NOMO-1 treated with dmso at 0.1 percent for 144 hours (cell line): ENCODE data around the gene ZC2HC1B.
"Not testable (repeated sequence)": the region's sequence is repeated elsewhere in the genome, so short reads cannot be mapped to it uniquely, and the experiment has no call there.

Experiments used
- DNase-seq: peaks from one replicate; lab custom pipeline; 2025; ENCODE audit not compliant: unreplicated experiment; lab: John Stamatoyannopoulos, UW

The ZC2HC1B gene, protein sequence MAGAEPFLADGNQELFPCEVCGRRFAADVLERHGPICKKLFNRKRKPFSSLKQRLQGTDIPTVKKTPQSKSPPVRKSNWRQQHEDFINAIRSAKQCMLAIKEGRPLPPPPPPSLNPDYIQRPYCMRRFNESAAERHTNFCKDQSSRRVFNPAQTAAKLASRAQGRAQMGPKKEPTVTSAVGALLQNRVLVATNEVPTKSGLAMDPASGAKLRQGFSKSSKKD

DNA sequence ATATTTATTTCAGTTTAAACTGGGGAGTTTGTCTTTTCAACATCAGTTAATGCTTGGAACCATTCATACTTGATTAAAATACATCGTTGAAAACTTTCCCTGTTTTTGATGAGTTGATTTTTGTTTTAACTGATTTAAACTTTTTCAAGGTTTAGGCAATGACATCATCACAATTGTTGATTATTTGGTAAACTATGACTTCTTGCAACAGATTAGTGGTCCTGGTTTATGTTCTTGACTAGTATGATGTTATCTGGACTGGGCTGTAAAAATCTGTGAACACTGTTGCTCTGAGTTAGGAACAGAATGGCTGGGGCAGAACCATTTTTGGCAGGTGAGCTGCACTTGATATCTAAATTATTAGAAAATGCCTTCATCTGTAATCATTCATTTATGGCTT lies at the start of gene ZC2HC1B:
ZC2HC1B (plus strand) TSS at position 241 of the 400 bp plus-strand sequence; CDS start at position 307, 66 bp downstream.
- no peak for DNase-seq

DNA sequence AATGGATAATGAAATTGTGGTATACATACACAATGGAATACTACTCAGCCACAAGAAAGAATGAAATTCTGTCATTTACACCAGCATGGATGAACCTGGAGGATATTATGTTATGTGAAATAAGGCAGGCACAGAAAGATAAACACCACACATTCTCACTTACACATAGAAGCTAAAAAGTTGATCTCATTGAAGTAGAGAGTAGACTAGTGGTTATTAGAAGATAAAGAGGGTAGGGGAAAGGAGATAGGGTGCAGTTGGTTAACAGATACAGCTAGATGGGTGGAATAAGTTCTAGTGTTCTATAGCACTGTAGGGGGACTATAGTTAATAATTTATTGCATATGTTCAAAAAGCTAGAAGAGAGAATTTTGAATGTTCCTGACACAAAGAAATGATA lies 46.7 kb upstream of the ZC2HC1B start:
- DNase-seq = no peak

DNA sequence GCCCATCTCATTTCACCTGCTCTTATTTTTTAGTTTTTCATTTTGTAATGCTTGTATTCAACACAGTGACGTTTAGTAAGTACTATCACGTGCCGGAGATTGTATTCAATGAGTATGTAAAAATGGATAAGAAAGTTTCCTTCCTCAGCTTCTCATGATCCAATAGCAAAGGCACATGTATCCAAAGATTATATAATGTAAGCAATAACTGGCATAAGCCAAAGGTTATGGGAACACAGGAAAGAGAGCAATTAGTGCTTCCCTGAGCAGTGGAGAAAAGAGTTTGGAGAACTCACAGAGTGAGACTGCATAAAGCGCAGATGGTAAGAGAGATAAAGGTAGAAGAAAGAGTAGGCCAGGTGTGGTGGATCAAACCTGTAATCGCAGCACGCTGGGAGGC lies 42.9 kb upstream of the ZC2HC1B start:
- no peak for DNase-seq

DNA sequence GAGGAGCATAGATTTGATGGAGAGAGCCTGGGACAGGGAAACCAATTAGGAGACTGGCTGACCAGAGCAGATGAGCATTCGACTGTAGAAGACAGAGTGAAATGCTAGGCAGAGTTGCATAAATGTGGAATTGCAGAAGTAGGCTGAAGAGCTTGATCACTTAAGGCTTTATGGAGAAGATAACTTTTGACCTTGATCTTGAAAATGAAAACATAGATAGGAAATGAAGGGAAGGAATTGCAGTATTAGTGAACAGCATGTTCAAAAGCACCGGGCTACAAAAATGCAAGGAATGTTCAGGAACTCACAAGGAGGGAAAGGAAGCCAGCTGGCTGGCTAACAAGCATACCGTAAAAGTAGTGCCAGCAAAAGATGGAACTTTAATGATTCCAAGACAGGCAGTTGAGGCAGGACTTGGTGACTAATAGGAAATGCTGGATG lies 41.7 kb upstream of the ZC2HC1B start:
- DNase-seq = no peak

DNA sequence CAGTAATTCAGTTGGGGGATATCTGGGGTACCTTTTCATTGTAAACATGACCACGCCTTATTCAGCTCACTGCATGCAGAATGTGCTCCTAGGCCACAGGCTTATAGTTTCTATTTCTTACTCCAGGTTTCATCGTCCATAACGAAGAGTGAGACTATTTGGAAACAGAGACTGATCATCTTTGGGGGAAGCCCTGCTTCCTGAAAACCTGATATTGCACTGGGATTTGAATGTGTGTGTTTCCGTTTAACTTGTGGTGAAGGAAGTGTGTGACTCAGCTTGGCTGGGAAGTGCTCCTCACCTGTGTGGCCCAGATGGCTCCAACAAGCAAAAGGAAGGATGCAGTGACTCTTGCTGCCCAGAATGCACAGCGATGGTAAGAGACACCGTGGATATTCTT lies 40.7 kb upstream of the ZC2HC1B start:
- no peak for DNase-seq

DNA sequence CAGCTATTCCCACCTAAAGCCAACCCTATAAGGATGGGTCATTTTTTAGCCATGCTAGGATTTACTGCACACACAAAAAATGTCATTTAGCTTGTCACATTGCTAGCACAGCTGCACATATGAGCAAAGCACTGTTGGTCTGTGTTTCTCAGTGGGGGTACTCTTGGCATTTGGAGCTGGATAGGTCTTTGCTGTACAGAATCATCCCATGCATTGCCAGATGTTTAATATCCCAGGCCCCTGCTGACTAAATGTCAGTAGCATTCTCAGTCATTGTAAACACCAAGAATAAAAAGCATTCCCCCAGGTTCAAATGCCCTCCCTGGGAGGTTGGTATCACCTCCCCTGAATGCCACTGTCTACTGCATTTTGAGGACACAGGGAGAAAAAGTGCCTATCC lies 35.7 kb upstream of the ZC2HC1B start:
- no peak for DNase-seq

DNA sequence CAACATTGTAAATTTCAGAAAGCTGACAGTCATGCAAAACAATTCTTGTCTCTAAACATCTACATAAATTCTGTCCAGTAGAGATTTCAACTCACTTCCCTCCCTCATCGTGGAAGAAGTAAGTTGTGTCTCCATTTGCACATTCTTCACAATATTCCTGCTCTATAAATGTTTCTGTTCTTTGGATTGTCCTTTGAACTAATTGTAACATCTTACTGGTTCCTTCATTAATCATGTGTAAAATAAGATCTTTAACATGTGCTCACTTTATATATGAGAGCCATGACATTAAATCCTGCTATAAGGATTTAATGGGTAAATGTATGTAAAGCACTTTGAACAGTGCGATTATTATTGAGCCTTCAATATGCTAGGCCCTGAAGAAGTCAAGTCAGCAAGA lies 28.1 kb upstream of the ZC2HC1B start:
- DNase-seq = no peak

DNA sequence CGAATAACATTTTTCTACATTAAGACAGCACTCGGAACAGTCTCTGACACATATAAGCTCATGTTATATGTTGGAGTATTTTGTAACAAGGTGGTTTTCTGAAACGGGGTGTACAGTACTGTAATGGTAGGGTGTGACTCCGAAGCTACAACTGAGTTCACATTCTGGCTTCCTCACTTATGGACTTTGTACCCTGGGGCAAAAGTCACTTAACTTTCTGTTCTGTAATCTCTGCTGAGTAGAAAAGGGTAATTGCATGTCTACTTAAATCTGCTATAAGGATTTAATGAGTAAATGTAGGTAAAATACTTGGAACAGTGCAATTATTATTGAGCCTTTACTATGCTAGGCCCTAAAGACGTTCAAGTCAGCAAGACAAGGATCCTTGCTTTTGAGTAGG lies 25.9 kb upstream of the ZC2HC1B start:
- DNase-seq = peak; percentile 78

DNA sequence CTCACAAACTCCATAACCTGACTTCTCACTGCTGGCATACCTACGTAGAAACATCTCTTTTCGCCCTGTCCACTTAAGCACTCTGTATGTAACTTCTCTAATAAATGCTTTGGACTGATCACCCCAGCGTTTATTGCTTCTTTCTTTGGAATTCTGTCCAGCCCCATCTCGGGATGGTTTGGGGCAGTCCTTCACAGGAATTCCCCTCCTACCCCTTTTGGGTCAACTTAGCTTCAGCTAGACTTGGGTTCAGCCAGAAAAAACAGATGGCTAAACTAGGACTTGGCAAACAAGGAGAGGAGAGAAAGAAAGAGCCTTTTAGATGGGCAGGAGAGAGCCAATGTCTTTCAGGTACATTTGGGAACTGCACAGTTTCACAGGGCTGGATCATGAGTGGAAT lies 25.1 kb upstream of the ZC2HC1B start:
- no peak for DNase-seq

DNA sequence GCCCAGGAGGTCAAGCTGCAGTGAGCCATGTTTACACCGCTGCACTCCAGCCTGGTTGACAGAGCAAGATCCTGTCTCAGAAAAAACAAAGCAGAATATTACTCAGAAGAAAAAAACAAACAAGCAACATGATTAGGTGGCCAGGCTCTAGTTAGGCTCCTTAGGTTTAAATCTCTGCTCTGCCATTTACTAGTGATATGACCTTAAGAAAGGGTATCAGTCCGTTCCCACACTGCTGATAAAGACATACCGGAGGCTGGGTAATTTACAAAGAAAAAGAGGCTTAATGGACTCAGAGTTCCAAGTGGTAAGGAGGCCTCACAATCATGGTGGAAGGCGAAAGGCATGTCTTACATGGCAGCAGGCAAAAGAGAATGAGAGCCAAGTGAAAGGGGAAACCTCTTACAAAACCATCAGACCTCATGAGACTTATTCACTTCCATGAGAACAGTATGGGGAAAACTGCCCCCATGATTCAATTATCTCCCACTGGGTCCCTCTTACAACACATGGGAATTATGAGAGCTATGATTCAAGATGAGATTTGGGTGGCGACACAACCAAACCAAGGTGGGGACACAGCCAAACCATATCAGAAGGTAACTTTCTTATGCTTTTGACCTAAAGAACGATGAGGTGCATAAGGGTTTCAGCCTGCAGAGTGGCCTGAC lies 23.5 kb upstream of the ZC2HC1B start:
- no peak for DNase-seq

DNA sequence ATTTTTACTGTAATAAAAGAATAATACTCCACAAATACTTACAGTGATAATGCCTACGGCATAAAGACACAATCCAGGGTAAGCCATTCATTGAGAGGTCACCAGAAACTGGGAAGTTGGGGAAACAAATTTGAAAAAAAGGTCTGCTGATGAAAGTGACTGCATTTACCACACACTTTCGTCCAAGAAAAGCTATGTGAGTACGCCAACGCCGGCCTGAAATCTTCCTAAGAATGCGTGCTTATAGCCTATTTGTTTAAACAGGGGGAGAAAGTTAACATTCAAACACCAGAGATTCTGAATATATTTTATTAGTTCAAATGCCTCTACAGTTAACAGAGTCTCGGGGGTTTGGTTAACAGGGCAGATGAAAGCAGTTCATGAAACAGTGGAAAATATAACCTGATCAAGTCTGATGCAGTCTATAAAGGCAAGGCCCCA lies 21.8 kb upstream of the ZC2HC1B start:
- DNase-seq = no peak

DNA sequence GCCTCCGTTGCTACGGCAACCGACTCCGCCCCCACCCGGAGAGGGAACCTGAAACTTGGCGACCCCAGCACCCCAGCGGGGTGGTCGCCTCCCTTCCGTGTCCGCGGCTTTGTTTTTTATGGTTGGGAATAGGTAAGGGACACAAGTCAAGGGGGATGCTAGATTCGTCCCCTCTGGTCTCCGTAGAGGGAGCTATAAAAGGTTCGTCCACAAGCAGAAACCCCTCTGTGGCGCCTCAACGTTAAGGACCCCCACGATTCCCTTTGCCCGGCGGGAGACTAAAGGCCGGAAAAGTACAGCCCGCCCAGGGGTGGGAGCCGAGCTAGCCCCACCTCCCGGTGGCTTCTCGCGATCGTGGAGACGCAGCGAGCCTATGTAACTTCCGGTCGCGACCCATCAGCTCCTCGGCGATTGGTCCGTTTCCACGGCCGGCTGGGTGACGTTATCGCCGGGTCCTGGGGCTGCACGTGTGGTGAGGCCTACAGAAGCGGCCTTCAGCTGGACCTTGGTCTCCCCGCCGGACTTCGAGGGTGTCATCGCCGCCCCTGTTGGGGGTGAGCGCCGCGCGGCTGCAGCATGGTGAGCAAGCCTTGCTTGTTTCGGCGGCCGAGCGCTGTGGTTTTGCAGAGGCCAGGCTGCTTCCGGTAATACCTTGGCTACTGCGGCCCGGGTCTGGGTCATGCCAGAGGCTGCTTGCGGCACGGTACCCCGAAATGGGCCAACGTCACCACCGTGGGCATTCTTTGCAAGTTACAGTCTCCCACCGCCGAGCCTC lies 21.2 kb upstream of the ZC2HC1B start, which contains the start of gene LTV1:
LTV1 (plus strand) TSS at position 437 of the 775 bp plus-strand sequence; CDS start at position 577, 140 bp downstream.
- DNase-seq = peak; percentile 94

DNA sequence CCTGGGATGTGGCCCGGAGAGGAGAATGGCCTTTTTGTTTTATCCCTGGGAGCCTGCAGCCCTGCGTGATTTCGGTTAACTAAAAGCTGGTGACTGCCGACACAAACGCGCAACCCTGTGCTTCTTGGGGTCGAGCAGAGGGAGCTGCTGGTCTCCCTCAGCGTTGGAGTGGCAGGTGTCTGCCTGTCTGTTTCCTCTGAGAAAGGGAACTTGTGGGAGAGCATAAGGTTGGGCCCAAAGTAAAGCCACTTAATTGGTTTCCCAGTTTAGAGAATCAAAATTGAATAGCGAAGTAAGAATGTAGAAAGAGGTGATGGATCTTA lies 20.6 kb upstream of the ZC2HC1B start:
- no peak for DNase-seq

DNA sequence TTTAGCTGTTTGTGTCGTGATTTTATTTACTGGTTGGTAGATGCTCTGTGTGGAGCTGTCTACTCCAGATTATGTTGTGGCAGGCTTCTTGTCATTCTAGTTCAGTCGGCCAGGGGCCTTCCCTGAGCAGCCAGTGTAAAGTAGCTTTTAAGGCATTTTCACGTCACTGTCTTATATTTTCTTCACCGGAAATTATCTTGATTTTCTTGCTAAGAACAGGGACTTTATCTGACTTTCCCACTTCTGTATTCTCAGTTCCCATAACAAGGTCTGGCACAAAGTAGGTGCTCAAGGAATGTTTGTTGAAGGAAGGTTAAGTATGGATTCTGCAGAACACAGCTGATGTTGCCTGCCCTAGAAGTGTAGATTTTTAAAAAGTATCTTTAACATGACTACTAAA lies 20.3 kb upstream of the ZC2HC1B start:
- no peak for DNase-seq

DNA sequence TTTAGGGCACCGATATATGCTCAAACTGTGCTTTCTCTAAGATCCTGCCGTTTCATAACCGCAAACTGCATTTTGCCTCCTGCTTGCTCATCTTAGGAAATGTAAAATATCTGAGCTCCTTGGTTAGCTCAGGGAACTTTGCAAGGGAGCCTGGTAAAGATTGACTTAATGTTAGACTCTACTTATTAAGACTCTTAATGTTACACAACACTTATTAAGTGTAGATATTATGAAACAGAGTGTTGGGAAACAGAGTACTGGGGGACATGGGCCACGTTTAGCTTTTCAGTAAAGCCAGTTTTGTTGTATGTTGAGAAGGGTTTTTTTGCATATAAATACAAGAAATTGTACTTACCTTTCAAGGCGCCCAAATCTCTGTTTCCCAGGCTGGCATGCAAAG lies 19.2 kb upstream of the ZC2HC1B start:
- DNase-seq = no peak

DNA sequence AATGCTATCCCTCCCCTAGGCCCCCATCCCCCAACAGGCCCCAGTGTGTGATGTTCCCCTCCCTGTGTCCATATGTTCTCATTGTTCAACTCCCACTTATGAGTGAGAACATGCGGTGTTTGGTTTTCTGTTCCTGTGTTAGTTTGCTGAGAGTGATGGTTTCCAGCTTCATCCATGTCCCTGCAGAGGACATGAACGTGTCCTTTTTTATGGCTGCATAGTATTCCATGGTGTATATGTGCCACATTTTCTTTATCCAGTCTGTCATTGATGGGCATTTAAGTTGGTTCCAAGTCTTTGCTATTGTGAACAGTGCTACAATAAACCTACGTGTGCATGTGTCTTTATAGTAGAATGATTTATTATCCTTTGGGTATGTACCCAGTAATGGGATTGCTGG lies 12.6 kb upstream of the ZC2HC1B start:
- DNase-seq = not testable (repeated sequence)

DNA sequence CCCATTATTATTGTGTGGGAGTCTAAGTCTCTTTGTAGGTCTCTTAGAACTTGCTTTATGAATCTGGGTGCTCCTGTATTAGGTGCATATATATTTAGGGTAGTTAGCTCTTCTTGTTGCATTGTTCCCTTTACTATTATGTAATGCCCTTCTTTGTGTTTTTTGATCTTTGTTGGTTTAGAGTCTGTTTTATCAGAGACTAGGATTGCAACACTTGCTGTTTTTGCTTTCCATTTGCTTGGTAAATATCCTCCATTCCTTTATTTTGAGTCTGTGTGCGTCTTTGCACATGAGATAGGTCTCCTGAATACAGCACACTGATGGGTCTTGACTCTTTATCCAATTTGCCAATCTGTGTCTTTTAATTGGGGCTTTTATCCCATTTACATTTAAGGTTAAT lies 9.2 kb upstream of the ZC2HC1B start:
- not testable (repeated sequence) for DNase-seq

DNA sequence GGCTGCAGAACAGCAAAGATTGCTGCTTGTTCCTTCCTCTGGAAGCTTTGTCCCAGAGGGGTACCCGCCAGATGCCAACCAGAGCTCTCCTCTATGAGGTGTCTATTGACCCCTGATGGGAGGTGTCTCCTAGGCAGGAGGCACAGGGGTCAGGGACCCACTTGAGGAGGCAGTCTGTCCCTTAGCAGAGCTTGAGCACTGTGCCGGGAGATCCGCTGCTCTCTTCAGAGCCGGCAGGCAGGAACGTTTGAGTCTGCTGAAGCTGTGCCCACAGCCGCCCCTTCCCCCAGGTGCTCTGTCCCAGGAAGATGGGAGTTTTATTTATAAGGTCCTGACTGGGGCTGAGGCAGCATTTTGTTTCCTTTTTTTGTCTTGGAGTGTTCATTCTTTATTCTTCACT lies 7.5 kb upstream of the ZC2HC1B start:
- not testable (repeated sequence) for DNase-seq

DNA sequence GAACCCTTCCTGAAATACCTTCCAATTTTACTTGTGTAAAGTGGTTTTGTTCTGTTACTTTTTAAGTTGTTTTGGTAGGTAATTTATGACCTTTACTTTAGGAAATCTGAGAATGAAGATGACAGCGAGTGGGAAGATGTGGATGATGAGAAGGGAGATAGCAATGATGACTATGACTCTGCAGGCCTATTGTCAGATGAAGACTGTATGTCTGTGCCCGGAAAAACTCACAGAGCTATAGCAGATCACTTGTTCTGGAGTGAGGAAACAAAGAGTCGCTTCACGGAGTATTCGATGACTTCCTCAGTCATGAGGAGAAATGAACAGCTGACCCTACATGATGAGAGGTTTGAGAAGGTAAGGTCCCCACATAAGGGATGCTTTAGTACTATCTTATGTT lies 6.6 kb upstream of the ZC2HC1B start:
- no peak for DNase-seq

DNA sequence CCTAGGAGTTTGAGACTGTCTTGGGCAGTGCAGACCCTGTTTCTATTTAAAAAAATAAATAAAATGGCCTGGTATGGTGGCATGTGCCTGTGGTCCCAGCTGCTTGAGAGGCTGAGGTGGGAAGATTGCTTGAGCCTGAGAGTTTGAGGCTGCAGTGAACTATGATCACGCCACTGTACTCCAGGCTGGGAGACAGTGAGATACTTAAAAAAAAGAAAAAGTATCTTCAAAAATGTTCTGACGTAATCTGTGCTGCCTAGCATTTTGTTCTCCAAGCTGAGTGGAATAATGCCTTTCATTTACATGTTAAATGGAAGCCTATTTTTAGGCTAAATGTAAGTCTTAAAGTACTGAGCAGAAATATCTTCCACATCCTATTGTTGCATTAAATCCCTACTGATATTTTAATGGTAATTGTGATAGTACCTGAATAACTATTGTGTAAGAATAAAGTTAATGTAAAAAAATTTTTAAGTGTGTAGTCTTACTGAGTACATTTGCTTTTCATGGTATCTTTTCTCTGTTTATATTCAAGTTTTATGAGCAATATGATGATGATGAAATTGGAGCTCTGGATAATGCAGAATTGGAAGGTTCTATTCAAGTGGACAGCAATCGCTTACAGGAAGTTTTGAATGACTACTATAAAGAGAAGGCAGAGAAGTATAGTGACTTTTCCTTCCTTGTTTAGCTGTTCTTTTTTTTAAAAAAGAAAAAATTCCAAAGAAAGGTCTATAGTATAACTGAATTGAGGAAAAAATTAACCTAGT lies 4.2 kb upstream of the ZC2HC1B start:
- DNase-seq = no peak

DNA sequence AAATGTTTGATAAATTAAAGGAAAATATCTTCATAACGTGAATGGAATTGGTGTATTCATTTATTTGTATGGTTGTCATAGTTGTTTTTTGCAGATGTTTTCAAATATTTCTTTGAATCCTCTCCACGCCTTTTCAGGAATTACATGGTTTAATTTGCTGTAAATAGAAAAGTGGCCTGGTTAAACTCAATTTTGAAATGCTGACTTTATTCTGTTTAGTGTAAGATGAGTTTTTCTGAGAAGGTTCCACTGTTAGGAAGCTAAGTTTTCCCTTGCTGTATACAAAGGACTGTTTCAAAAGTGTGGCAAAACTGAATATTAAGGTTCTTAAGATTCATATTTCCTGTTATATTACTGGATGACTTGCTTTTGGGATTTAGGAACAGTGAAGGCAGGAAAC lies 503 bp upstream of the ZC2HC1B start:
- no peak for DNase-seq
